HCT116 (cell line): ENCODE data around the gene HERPUD1. TPM values are rescaled to one million over a fixed set of nuclear protein-coding genes. Genes with fewer than 3 reads are reported as not detected.

Source experiments
- ATAC-seq: fragments of 200-7000 bp; cut with Tn5 transposase; 2 replicates; pipeline ENCODE4 v1.9.1; 2020; ENCODE audit warnings: mild to moderate bottlenecking, moderate library complexity
- BruUV-seq: library from RNA; stranded (reverse); fragments of 400-500 nt; replicated peaks from 2 replicates; lab custom pipeline; 2021; lab: Mats Ljungman, UMichigan
- CTCF ChIA-PET: fragments of 300-600 bp; sonication (Branson Sonifier 250); formaldehyde crosslinking; loops from one replicate; lab custom pipeline; 2021; ENCODE audit warnings: antibody characterized with exemption; lab: Charles Lee
- POLR2A ChIA-PET: fragments of 300-600, 350-600 bp; sonication (Branson Sonifier 250); formaldehyde crosslinking; loops from one replicate; lab custom pipeline; 2021; ENCODE audit warnings: antibody characterized with exemption; lab: Charles Lee
- RAD21 ChIA-PET, 2 experiments: fragments of 300-600 bp; sonication (Branson Sonifier 250); formaldehyde crosslinking; loops; one replicate each; lab custom pipeline; 2023; ENCODE audit warnings: low total read pairs in 2 of 2; ENCODE audit not compliant: uncharacterized antibody in 2 of 2, unreplicated experiment in 2 of 2, low non-redundant PET in 1 of 2; lab: Charles Lee
- DNase-seq: peaks from one replicate; pipeline ENCODE4 v3.0.0-alpha.2; 2010; ENCODE audit warnings: low read depth, low spot score
- H2AFZ ChIP-seq: fragments of 200-600 bp; shearing (Covaris generic), sonication (generic); 2 replicates; pipeline ENCODE4 v1.6.1; 2017; ENCODE audit warnings: low read depth, mixed run types, mixed read lengths, antibody characterized with exemption, low read length; ENCODE audit not compliant: poor library complexity, severe bottlenecking
- H3K27ac ChIP-seq: 2 replicates; pipeline ENCODE4 v1.5.1; 2012; ENCODE audit warnings: low read depth, low read length
- H3K27me3 ChIP-seq: fragments of 200-600 bp; sonication (generic); 2 replicates; pipeline ENCODE4 v1.6.1; 2016; ENCODE audit warnings: mixed run types, low read length, mixed read lengths; ENCODE audit not compliant: insufficient read depth
- H3K36me3 ChIP-seq, 2 experiments: fragments of 200-500 bp in 1 of 2; fragments of 200-600 bp in 1 of 2; sonication (Bioruptor generic) in 1 of 2; sonication (generic) in 1 of 2; 2 replicates each; pipeline versions ENCODE4 v1.5.1 to v1.6.1; 2014 to 2016; ENCODE audit warnings: low read length in 2 of 2, inconsistent platforms in 1 of 2, mixed read lengths in 1 of 2, mixed run types in 1 of 2; ENCODE audit not compliant: insufficient read depth in 2 of 2, control insufficient read depth in 1 of 2
- H3K4me1 ChIP-seq, 2 experiments: fragments of 200-600 bp in 1 of 2; sonication (generic) in 1 of 2; 2 replicates each; pipeline versions ENCODE4 v1.5.1 to v1.6.1; 2012 to 2017; ENCODE audit warnings: low read length in 2 of 2, inconsistent platforms in 1 of 2, mild to moderate bottlenecking in 1 of 2, mixed read lengths in 1 of 2, mixed run types in 1 of 2, moderate library complexity in 1 of 2; ENCODE audit not compliant: insufficient read depth in 2 of 2, control insufficient read depth in 1 of 2
- H3K4me2 ChIP-seq: fragments of 200-600 bp; sonication (generic); 2 replicates; pipeline ENCODE4 v1.6.1; 2017; ENCODE audit warnings: mixed run types, low read length, mixed read lengths
- H3K4me3 ChIP-seq, 2 experiments: fragments of 200-600 bp in 1 of 2; sonication (generic) in 1 of 2; replicated peaks in 1 of 2; 2 replicates each; pipeline ENCODE4 v1.5.1; 2011 to 2016; ENCODE audit warnings: low read length in 2 of 2, control low read depth in 1 of 2, low read depth in 1 of 2, mild to moderate bottlenecking in 1 of 2, mixed read lengths in 1 of 2, mixed run types in 1 of 2
- H3K79me2 ChIP-seq: fragments of 200-600 bp; sonication (generic); 2 replicates; pipeline ENCODE4 v1.6.1; 2017; ENCODE audit warnings: mild to moderate bottlenecking, mixed run types, low read length, moderate library complexity, mixed read lengths; ENCODE audit not compliant: insufficient read depth
- H3K9ac ChIP-seq: fragments of 200-600 bp; sonication (generic); 2 replicates; pipeline ENCODE4 v1.6.1; 2016; ENCODE audit warnings: low read length, mixed read lengths
- H3K9me2 ChIP-seq: fragments of 200-600 bp; sonication (generic), shearing (Covaris generic); 2 replicates; pipeline ENCODE4 v1.6.1; 2017; ENCODE audit warnings: mixed run types, mild to moderate bottlenecking, moderate library complexity; ENCODE audit not compliant: insufficient read depth
- H3K9me3 ChIP-seq, 2 experiments: fragments of 200-500 bp in 1 of 2; fragments of 200-600 bp in 1 of 2; sonication (Bioruptor generic) in 1 of 2; sonication (generic) in 1 of 2; 2 replicates each; pipeline ENCODE4 v1.6.1; 2014 to 2017; ENCODE audit warnings: low read length in 2 of 2, mixed read lengths in 2 of 2, inconsistent platforms in 1 of 2, low read depth in 1 of 2, mild to moderate bottlenecking in 1 of 2, mixed run types in 1 of 2, moderate library complexity in 1 of 2; ENCODE audit not compliant: control insufficient read depth in 1 of 2, insufficient read depth in 1 of 2
- H4K20me1 ChIP-seq: fragments of 200-600 bp; sonication (generic), shearing (Covaris generic); 2 replicates; pipeline ENCODE4 v1.6.1; 2017; ENCODE audit warnings: mixed run types, mild to moderate bottlenecking, moderate library complexity; ENCODE audit not compliant: insufficient read depth
- ATF3 ChIP-seq: IDR thresholded peaks from 2 replicates; pipeline ENCODE4 v1.6.1; 2012
- CBX3 ChIP-seq: IDR thresholded peaks from 2 replicates; pipeline ENCODE4 v1.6.1; 2012; ENCODE audit warnings: low read depth
- CEBPB ChIP-seq: IDR thresholded peaks from 2 replicates; pipeline ENCODE4 v1.6.1; 2012; ENCODE audit warnings: low read depth
- CTCF ChIP-seq, 3 experiments: fragments of 200-600 bp in 1 of 3; sonication (generic) in 1 of 3; IDR thresholded peaks in 2 of 3; conservative IDR thresholded peaks in 1 of 3; 2 replicates each; pipeline ENCODE4 v1.5.1; 2012 to 2017; ENCODE audit warnings: low read depth in 2 of 3, low read length in 2 of 3, antibody characterized with exemption in 1 of 3, borderline replicate concordance in 1 of 3, control low read depth in 1 of 3, mild to moderate bottlenecking in 1 of 3, mixed read lengths in 1 of 3, mixed run types in 1 of 3, moderate library complexity in 1 of 3; ENCODE audit not compliant: insufficient read depth in 1 of 3
- FOSL1 ChIP-seq: IDR thresholded peaks from 2 replicates; pipeline ENCODE4 v1.6.1; 2012; ENCODE audit warnings: low read depth
- JUND ChIP-seq: IDR thresholded peaks from 2 replicates; pipeline ENCODE4 v1.6.1; 2012
- POLR2A ChIP-seq: IDR thresholded peaks from 2 replicates; pipeline ENCODE4 v1.7.0; 2011; ENCODE audit warnings: borderline replicate concordance; ENCODE audit not compliant: insufficient read depth, insufficient read length; ENCODE audit errors: extremely low read depth
- RAD21 ChIP-seq: IDR thresholded peaks from 2 replicates; pipeline ENCODE4 v1.6.1; 2012; ENCODE audit warnings: low read depth, mild to moderate bottlenecking
- SIN3A ChIP-seq: IDR thresholded peaks from 2 replicates; pipeline ENCODE4 v1.6.1; 2012; ENCODE audit warnings: low read depth
- SP1 ChIP-seq: IDR thresholded peaks from 2 replicates; pipeline ENCODE4 v1.6.1; 2012; ENCODE audit warnings: low read depth
- TCF7L2 ChIP-seq: IDR thresholded peaks from 2 replicates; pipeline ENCODE4 v1.7.0; 2011; ENCODE audit warnings: borderline replicate concordance, inconsistent platforms; ENCODE audit not compliant: insufficient read depth, insufficient read length; ENCODE audit errors: extremely low read depth
- YY1 ChIP-seq: IDR thresholded peaks from 2 replicates; pipeline ENCODE4 v1.6.1; 2011; ENCODE audit warnings: low read length, low read depth, moderate library complexity, mild to moderate bottlenecking; ENCODE audit not compliant: insufficient replicate concordance; ENCODE audit errors: extremely low read depth
- ZNF274 ChIP-seq: fragments of 200-500 bp; sonication (Bioruptor generic); IDR thresholded peaks from 2 replicates; pipeline ENCODE4 v1.6.1; 2014; ENCODE audit warnings: mild to moderate bottlenecking, low read depth, low read length, inconsistent platforms
- intact Hi-C: fragments of 100-400 bp; cut with micrococcal nuclease; formaldehyde crosslinking; loops from 2 replicates; pipeline ENCODE4 v1.10.0; 2022
- total RNA-seq: library from RNA; stranded (reverse); gene quantifications from one replicate; pipeline ENCODE4 v1.2.1, GENCODE V29; 2021; ENCODE audit not compliant: unreplicated experiment

HERPUD1 gene
- total RNA-seq, 1 experiment from 2014 or later: 113 TPM

- no peaks in the 10 kb centered on the region for H3K79me2 ChIP-seq
- intact Hi-C loops: no loop called here
- no peak for DNase-seq
- H3K4me3 ChIP-seq: no peak overlapping the region
- H3K9me3 ChIP-seq: no peaks in the 10 kb centered on the region
- TF ChIP-seq SP1 (no peak), ZNF274 (no peak), SIN3A (no peak), YY1 (no peak), CEBPB (no peak), POLR2A (no peak), TCF7L2 (no peak), JUND (no peak), ATF3 (no peak), FOSL1 (no peak), CBX3 (no peak), RAD21 (no peak), CTCF (IDR thresholded peaks at IDR 0.05 in 2 of 3, conservative IDR thresholded peaks at IDR 0.05 in 1 of 3; ENCODE audit: borderline replicate concordance in 1 of 3, insufficient read depth in 1 of 3, low read depth in 2 of 3, low read length in 2 of 3) (no peak)
- TF ChIP-seq, all 23 proteins: peak for 0
- no peak overlapping the region for H3K4me2 ChIP-seq
- no TSS peak for BruUV-seq
- H3K4me1 ChIP-seq: no peaks in the 10 kb centered on the region
- ChIA-PET RAD21 (no interaction called here), POLR2A (no interaction called here), CTCF (no interaction called here)
- H3K27ac ChIP-seq: no peak overlapping the region
- no peaks in the 10 kb centered on the region for H4K20me1 ChIP-seq
- no peak overlapping the region for H2AFZ ChIP-seq
- H3K27me3 ChIP-seq: no peaks in the 10 kb centered on the region
- ATAC-seq: no peak
- no peak overlapping the region for H3K9ac ChIP-seq
- no peaks in the 10 kb centered on the region for H3K36me3 ChIP-seq
- H3K9me2 ChIP-seq: no peaks in the 10 kb centered on the region
These were observed 46.3 kb upstream of the HERPUD1 start for GRCh38 chr16:56885446-56886162.
